ENCODE results near the gene AP2M1.
A peak's percentile ranks its signal among the peaks of the same experiment; 100 is the strongest.

The AP2M1 gene

DNA sequence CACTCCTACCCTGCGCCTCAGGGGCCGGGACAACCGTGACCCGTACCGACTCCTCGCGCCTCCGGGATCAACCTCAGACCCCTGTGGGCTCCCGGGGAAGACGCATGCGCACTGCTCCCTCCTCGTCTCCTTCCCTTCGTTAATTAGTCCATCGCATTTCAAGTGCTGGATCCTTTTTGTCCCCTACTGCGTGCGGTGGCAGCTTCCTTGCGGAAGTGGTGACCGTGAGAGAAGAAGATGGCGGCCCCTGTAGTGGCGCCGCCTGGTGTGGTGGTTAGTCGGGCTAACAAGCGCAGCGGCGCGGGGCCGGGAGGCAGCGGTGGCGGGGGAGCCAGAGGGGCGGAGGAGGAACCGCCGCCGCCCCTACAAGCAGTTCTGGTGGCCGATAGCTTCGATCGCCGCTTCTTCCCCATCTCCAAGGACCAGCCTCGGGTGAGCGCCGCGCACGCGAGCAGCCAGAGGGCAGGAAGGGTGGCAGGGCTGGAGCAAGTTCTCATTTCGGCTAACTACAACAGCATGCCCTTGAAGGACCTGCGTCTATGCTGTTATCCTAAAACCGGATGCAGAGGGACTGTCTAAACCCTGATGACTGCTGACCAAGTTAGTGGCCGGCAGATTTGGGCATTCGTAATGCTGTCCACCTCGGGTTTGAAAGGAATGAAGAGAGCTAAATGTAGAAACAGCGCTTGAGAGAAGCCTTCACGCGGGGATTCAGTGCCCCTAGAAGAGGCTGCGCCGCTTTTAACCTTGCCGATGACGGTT is 39.3 kb upstream of the AP2M1 start, which contains the start of gene EIF2B5:
Gene EIF2B5, plus strand, starts transcription at position 210 of the 762 bp plus-strand sequence. Its CDS starts 28 bp downstream, at position 238.
- TF ChIP-seq, protein P1, sequence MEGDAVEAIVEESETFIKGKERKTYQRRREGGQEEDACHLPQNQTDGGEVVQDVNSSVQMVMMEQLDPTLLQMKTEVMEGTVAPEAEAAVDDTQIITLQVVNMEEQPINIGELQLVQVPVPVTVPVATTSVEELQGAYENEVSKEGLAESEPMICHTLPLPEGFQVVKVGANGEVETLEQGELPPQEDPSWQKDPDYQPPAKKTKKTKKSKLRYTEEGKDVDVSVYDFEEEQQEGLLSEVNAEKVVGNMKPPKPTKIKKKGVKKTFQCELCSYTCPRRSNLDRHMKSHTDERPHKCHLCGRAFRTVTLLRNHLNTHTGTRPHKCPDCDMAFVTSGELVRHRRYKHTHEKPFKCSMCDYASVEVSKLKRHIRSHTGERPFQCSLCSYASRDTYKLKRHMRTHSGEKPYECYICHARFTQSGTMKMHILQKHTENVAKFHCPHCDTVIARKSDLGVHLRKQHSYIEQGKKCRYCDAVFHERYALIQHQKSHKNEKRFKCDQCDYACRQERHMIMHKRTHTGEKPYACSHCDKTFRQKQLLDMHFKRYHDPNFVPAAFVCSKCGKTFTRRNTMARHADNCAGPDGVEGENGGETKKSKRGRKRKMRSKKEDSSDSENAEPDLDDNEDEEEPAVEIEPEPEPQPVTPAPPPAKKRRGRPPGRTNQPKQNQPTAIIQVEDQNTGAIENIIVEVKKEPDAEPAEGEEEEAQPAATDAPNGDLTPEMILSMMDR (conservative IDR thresholded peaks at IDR 0.05): 0 out of 2 replicates have a peak, but pooled peaks have one; percentile 26
- peak within 1 kb of the TSS; percentile 100 for H3K27ac ChIP-seq

DNA sequence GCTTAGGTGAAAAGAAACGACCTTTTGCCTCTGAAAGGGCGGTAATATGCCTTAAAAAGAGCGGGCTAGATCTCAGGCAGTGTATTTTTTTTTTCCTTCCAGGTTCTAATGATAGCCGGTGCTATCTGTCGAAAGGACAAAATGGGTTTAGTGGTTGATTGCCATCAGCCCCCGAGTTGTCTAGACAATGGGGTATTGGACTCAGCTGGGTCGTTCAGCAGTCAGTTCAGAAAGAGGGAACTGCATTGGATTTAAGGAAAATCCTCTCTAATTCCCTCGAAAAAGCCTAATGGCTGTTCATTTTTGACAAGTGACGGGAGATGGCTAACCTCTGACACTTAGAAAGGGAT is 38.8 kb upstream of the AP2M1 start:
- TF ChIP-seq, protein P1 (conservative IDR thresholded peaks at IDR 0.05): no peak
- H3K27ac ChIP-seq: peak overlapping the region; percentile 100

DNA sequence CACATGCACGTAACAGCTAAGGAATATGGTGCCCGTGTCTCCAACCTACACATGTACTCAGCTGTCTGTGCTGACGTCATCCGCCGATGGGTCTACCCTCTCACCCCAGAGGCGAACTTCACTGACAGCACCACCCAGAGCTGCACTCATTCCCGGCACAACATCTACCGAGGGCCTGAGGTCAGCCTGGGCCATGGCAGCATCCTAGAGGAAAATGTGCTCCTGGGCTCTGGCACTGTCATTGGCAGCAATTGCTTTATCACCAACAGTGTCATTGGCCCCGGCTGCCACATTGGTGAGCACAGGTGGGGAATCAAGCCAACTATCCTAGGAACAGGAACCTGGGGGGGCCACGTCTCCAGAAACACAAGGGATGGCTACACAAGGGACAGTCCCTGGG is 34.2 kb upstream of the AP2M1 start:
- TF ChIP-seq, protein P1 (conservative IDR thresholded peaks at IDR 0.05): no peak
- H3K27ac ChIP-seq: no peak overlapping the region

DNA sequence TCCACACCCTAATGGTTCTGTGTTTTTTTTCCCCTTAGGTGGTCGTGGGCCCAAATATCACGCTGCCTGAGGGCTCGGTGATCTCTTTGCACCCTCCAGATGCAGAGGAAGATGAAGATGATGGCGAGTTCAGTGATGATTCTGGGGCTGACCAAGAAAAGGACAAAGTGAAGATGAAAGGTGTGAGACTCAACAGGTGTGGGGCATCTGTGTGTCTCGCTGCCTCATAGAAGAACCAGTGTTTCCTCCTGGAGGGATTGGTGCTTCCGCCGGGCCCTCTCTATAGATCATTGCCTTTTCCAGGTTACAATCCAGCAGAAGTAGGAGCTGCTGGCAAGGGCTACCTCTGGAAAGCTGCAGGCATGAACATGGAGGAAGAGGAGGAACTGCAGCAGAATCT is 32.5 kb upstream of the AP2M1 start:
- TF ChIP-seq, protein P1 (conservative IDR thresholded peaks at IDR 0.05): no peak
- H3K27ac ChIP-seq: peak overlapping the region; percentile 48; the same call in 1 of the 2 replicates

DNA sequence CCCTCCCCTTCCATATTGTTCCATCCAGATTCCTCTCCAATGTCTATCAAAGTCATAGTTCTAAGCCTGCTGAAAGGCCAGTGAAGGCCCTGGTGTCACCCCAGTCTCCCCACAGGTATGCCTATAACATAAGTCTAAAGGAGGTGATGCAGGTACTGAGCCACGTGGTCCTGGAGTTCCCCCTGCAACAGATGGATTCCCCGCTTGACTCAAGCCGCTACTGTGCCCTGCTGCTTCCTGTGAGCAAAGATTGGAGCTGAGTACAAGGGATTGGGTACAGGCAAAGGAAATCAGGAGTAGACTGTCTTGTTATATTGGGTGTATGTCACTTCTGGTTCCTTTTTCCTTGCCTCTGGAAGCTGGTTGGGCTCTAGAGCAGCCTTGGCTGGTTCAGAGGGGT is 31.3 kb upstream of the AP2M1 start:
- TF ChIP-seq, protein P1 (conservative IDR thresholded peaks at IDR 0.05): no peak
- peak overlapping the region; percentile 48 for H3K27ac ChIP-seq

DNA sequence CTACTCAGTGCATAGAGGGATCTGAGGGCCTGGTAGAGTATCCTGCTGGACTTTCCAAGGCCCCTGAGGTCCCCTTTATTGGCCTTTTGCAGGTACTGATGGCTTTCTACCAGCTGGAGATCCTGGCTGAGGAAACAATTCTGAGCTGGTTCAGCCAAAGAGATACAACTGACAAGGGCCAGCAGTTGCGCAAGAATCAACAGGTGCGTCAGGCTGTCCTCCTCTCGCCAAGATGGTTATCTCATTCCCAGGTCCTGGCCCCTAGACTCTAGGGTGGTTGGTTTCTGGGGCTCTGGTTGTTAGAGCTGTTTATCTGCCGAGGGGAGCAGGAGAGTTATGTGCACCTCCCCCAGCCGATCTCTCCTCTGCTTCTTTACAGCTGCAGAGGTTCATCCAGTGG is 30.1 kb upstream of the AP2M1 start:
- TF ChIP-seq, protein P1 (conservative IDR thresholded peaks at IDR 0.05): no peak
- peak overlapping the region; percentile 48 for H3K27ac ChIP-seq

DNA sequence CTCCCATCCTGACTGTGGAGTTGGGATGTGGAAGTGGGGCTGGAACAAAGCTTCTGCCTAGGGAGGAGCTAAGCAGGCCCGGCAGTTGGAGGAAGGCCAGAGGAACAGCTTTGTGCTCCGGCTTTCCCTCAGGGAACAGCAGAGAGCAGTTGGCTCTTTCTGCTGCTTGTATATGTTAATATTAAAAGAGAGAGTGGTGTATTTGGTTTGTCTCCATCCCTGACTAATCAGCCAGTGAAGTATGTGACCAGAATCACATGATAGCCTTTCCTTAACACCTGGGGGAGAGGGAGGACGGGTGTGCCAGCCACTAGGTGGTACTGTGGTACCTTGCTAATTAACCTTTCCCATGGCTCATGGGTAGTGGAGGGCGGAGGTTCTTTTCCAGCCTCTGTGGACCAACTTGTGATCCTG is 29.5 kb upstream of the AP2M1 start:
- H3K27ac ChIP-seq: peak overlapping the region; percentile 48
- TF ChIP-seq, protein P1 (conservative IDR thresholded peaks at IDR 0.05): peak; percentile 79

All from VCaP (cell line).